HG03469 (cell line): ENCODE data around the gene HACE1.
"Not testable (repeated sequence)": the region's sequence is repeated elsewhere in the genome, so short reads cannot be mapped to it uniquely, and the experiment has no call there.

ENCODE experiments used
- ATAC-seq: cut with Tn5 transposase; IDR thresholded peaks from one replicate; pipeline ENCODE4 v1.9.1; 2021; ENCODE audit warnings: mild to moderate bottlenecking, moderate library complexity, moderate number of reproducible peaks; ENCODE audit not compliant: unreplicated experiment

The HACE1 gene, protein sequence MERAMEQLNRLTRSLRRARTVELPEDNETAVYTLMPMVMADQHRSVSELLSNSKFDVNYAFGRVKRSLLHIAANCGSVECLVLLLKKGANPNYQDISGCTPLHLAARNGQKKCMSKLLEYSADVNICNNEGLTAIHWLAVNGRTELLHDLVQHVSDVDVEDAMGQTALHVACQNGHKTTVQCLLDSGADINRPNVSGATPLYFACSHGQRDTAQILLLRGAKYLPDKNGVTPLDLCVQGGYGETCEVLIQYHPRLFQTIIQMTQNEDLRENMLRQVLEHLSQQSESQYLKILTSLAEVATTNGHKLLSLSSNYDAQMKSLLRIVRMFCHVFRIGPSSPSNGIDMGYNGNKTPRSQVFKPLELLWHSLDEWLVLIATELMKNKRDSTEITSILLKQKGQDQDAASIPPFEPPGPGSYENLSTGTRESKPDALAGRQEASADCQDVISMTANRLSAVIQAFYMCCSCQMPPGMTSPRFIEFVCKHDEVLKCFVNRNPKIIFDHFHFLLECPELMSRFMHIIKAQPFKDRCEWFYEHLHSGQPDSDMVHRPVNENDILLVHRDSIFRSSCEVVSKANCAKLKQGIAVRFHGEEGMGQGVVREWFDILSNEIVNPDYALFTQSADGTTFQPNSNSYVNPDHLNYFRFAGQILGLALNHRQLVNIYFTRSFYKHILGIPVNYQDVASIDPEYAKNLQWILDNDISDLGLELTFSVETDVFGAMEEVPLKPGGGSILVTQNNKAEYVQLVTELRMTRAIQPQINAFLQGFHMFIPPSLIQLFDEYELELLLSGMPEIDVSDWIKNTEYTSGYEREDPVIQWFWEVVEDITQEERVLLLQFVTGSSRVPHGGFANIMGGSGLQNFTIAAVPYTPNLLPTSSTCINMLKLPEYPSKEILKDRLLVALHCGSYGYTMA

DNA sequence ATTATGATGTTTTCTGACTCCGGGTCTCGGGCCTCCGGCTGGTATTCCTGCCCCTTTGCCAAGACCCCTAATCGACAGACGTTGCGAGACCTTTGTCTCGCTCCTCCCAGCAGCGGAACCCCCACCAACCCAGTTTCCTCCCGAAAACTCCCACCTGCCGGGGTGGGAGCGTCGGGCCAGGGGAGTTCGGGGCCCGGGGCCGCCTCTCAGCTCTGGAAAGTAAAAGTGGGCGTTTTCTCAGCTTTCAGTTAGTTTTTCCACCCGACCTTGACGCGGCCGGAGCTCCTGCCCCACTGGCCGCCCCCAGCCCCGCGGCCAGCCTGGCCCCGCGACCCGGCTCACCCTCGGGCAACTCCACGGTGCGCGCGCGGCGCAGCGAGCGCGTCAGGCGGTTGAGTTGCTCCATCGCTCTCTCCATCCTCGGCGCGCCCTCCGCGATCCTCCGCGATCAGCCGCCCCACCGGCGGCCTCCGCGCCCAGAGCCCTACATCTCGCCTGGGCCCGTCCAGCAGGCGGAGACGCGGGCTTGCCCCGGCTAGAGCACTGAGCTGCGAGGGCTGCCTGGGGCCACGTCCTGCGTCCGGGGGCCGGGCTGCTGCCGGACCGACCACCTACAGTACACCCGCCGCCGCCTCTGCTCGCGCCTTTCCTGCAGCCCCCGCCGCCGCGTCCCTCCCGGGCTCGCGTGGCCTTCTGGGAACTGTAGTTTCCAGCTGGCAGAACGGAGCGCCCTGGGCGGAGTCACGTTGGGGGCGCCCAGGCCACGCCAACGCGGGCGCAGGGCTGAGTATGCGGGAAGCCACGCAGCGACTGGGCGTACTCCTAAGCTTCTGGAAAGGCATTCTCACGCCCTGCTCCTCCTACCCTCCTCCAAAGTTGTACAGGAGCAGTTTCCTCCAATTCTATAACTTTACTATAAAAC lies at the start of gene HACE1:
TSS of gene HACE1 (minus strand) at position 695 of the 922 bp plus-strand sequence. CDS start at position 418, 277 bp downstream.
- ATAC-seq = peak; percentile 97

DNA sequence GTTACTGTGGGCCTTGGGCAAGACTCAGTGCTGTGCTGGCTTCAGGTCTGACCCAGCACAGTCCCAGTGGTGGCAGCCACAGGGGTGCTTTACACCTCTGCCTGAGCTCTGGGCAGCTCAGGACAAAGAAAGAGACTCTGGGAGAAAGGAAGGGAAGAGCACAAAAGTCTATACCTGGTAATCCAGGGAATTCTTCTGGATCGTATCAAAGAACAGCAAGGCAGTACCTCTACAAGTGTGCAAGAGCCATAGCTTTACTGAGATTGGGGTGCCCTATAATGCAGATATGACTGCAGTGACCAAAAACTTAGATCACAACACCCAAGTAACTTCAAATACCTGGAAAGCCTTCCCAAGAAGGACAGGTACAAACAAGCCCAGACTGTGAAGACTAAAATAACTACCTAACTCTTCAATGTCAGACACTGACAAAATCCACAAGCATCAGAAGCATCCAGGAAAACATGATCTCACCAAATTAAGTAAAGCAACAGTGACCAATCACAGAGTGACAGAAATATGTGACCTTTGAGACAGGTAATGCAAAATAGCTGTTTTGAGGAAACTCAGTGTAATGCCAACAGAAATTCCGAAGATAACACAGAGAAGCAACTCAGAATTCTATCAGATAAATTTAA lies 49.3 kb upstream of the HACE1 start:
- no peak for ATAC-seq

DNA sequence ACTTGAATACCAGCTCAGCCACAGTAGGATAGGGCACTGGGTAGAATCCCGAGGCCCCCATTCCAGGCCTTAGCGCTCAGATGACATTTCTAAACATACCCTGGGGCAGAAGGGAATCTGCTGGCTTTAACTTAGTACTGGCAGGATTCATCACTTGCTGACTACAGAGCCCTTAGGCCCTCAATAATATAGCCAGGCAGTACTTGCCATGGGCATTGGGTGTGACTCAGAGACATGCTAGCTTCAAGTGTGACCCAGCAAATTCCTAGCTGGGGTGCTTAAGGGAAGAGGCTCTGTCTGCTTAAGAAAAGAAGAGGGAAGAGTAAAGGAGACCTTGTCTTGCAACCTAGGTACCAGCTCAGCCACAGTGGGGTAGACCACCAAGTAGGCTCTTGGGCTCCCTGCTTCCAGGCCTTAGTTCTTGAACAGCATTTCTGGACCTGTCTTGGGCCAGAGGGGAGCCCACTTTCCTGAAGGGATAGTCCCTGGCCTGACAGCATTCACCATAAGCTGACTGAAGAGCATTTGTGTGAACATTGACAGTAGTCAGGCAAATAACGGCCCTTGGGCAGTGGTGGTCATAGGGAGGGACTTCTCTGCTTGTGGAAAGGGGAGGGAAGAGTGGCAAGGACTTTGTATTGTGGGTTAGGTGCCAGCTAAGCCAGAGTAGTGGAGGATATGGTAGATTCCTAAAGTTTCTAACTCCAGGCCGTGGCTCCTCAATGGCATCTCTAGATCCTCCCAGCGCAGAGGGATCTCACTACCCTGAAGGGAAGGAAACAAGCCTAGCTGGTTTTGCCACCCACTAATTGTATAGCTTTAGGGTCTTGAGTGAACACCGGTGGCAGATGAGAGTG lies 48.5 kb upstream of the HACE1 start:
- ATAC-seq = no peak

DNA sequence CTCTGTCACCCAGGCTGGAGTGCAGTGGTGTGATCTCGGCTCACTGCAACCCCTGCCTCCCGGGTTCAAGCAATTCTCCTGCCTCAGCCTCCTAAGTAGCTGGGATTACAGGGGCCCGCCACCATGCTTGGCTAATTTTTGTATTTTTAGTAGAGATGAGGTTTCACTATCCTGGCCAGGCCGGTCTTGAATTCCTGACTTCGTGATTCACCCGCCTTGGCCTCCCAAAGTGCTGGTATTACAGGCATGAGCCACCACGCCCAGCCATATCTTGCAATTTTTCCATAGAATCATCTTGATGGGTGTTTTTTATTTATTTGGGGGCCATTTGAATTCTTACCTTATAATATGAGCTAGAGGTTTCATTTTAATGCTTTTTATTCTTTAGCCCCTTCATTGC lies 39.2 kb upstream of the HACE1 start:
- ATAC-seq = not testable (repeated sequence)

DNA sequence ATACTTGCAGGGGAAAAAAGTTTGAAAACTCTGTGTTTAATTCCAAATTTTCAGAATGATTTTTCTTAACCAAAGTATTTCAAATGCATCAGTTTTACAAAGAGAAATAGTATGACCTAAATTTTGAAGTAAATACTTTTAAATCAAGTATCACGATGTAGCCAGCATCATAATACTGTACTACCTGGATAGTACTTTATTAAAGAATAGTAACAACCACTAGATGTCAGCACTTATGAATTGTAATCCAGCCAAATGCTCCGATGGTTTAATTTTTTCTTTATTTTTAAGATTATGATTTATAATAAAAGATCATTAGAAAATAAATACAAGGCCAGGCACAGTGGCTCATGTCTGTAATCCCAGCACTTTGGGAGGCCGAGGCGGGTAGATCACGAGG lies 37.2 kb upstream of the HACE1 start:
- no peak for ATAC-seq

DNA sequence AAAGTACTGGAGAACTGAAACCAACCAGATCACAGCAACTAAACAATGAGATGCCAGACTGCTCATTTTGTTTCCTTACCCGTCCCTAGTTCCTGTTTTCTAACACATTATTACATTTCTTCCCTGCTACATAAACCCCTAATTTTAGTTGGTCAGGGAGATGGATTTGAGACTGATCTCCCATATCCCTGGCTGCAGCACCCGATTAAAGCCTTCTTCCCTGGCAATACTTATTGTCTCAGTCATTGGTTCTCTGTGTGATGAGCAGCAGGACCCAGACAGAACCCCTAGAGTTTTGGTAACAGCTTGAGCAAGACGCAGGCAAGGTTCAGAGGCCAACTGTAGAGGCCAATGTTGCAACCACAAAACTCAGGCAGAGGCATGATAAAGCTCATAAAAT lies 28.3 kb upstream of the HACE1 start:
- no peak for ATAC-seq

DNA sequence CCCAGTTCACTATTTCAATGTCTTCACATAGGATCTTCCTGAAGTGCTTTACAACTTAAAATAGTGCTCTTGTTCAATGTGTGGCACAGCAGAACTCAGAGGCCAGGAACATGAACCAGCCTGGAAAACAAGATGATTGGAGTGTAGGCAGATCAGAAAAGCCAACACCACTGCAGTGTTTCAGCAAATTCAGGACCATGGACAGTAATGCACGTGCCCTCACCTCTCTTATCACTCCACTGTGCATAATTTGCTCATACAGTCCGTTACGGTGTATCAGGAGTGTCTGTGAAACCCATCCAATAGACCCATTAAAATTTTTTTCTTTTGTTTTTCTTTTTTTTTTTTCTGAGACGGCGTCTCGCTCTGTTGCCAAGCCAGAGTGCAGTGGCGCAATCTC lies 27.6 kb upstream of the HACE1 start:
- no peak for ATAC-seq

DNA sequence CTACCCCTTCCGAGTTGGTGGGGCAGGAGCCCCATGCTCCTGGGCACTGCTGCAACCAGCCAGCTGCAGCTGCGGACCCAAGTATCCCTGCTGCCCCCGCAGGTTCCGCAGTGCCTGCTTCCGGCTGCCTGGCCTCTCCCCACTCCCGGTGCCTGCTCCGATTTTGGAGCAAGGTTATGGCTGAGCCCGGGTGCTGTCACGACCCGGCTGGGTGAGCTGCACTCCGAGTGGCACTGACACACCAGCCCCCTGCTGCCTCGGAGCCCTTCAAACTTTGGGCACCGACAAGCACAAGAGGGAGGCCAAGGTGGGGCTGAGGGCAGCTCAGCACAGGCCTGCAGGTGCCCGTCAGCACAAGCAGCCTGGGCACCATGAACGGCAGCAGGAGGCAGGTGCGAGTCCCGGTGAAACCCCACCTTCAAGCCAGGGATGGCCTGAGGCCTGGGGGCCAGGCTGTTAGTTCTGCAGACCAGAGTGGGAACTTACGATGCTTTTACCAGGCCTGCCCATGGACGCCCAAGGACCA lies 25.9 kb upstream of the HACE1 start:
- ATAC-seq = no peak

DNA sequence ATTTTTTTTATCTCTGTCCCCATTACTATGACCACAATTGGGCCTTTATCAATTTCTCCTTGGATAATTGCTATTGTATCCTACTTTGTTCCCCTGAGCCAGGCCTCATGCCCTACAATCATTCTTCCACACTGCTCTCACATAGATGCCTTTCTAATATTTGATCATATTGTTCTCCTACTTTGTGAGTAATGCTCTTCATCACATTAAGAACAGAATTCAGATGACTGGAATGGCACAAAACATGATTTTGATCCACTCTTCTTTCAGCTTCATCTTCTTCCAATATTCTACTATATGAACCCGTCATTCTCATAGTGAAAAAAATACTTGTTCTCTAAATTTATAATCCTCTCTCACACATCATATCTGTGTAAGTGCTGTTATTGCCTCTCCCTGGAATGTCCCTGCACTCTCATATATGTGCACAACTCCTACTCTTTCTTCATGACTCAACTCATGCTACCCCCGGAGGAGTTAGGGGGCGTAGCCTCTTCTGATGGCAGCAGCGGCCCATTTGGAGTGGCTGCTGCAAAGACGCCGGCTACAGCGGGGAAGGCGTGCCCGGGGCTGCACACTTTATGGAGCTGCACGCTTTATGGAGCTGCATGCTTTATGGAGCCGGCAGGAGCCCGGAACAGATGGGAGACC lies 25.3 kb upstream of the HACE1 start:
- ATAC-seq = no peak

DNA sequence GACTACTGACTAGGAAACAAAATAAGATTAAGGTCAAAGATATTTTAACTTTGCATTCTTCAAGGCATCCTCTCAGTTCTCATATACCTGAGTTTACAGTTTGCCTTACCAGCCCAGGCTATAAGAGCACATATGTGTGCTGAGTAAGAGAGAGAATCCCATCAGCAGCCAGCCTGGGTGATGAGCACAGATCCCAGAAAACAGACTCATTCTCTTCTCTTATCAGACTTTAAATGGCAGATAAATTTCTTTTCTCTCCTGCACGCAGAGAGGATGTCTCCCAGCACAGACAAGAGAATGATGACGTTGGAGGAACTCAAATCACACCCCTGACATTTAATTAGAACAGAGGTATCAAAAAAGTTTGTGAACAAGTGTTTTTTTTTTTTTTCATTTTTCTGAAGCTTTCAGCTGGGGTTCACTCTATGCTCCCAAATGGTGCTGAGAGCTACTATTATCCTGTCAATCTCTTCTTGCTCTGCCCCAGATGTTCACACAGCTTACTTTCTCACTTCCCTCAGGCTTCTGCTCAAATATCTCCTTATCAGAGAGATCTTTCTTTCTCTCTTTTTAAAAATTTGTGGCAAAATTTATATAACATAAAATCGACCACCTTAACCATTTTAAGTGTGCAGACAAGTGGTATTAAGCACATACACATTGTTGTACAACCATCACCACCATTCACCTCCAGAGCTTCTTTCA lies 22.4 kb upstream of the HACE1 start:
- no peak for ATAC-seq

DNA sequence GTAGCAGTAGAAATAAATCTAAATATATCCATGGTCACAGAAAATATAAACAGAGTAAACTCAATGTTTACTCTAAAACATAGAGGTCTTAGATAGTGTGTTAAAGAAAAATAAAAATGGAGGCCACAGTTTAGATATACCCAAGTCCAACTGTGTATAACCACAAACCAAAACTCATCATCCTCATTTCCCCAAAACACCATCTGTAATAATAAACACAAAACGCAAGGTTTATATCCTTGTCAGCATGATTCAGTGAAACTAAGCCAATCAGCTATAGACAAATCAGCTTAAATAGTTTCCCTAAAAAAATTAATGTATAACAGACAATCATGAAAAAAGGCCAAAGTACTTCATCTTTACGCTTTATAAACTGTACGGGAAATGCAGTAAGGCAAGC lies 2.7 kb upstream of the HACE1 start:
- no peak for ATAC-seq

DNA sequence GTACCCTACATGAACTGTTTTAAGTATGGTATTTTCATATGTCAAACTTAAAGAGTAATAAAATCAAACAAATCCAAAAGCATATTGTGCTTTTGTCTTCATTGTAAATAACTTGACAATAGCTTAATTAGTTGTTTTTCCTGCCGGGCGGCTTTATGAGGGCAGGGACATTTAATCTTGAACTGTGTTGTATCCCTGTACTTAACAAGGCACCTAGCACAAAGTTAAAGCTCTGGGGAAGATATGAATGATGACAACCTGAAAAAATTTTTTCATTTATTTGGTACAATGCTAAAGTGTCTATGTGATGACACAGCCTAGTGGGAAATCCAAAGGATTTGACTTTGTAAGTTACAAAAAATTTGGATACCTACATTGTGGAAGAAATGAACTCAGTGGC lies 502 bp upstream of the HACE1 start:
- no peak for ATAC-seq

DNA sequence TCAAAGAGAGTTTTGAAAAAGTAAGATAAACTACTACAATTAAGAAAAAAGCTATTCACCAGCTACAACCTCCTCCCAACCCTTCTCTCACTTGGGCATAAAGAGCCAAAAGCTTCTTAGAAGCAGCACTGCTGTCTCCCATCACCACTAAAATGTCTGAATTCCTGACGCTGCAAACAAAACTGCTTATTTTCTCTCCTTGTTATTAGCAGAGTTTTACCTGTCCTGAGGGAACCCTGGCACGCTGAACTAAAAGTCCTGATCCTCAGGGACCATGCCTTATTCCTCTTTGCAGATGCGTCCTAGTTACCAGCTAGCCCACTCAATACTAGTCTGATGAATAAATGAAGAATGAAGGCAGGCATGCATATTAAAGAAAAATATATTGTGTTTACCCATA lies 1.1 kb downstream of the HACE1 start:
- ATAC-seq = no peak

DNA sequence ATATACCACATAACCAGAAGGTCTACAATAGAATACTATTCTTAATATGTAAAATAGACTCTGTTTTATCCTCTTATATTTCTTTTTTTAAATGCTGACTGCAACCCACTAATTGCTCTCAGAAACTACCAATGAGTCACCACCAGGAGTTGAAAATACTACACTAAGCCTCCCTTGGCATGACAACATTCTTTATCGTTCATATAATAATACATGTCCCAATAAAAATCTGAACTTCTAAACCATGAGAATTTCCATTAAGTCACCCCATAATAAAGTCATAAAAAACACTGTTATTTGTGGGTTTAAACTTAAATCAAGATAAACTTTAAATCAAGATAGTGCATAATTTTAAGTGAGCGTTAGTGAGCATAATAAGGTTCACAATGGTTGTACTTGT lies 4.2 kb downstream of the HACE1 start:
- no peak for ATAC-seq

DNA sequence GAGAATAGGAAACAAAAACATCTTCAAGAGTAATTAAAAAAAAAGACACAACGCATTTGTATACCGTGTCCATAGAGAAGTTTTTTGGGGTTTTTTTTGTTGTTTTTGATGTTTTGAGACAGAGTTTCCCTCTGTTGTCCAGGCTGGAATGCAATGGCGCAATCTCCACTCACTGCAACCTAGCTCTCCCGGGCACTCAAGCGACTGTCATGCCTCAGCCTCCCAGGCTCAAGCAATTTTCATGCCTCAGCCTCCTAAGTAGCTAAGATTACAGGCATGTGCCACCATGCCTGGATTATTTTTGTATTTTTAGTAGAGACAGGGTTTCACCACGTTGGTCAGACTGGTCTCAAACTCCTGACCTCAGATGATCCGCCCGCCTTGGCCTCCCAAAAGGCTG lies 12.0 kb downstream of the HACE1 start:
- ATAC-seq = not testable (repeated sequence)

DNA sequence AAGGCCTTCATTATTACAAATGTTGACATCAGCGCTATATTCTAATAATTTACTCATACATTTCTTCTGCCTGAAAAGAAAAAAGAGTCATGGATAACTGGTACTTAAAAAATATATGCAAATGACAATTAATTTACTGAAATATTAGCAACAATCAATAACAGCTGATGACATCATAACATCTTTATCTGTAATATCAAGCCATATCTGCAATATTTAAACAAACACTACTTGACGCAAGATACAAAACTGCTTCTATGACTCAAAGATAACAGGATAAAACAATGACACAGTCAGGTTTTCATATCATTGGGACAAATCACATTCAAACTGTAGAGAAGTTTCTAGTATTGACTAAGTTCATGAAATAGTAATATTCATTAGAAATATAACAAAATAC lies 16.5 kb downstream of the HACE1 start:
- no peak for ATAC-seq

DNA sequence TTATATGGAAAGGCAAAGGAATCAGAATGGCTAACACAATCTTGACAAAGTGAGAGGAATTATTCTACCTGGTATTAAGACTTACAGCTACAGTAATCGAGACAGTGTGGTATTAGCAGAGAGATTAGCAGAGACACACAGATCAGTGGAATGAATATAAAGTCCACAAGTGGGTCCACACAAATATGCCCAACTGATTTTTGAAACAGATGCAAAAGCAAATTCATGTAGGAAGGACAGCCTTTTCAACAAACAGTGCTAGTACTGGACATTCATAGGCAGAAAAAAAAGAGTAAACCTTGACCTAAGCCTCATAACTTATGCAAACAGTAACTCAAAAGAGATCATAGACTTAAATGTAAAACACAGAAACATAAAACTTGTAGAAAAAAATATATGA lies 22.6 kb downstream of the HACE1 start:
- ATAC-seq = no peak

DNA sequence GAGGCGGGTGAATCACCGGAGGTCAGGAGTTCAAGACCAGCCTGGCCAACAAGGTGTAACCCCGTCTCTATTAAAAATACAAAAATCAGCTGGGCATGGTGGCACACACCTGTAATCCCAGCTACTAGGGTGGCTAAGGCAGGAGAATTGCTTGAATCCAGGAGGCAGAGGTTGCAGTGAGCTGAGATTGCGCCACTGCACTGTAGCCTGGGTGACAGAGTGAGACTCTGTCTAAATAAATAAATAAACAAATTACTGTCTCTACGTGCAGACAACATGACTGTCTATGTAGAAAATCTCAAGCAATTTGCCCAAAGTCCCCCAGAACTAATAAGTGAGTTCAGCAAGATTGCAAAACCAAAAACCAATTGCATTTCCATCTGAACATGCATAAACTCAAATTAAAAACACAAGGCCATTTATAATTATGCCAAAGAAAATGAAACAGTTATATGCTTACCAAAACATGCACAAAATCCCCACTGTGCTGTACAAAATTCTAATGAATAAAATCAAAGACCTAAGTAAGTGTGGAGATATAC lies 23.2 kb downstream of the HACE1 start:
- not testable (repeated sequence) for ATAC-seq
